ENCODE measurements around the gene CFAP74. TPM values are rescaled to one million over a fixed set of nuclear protein-coding genes. Genes with fewer than 3 reads are reported as not detected.

Gene CFAP74
- total and polyA plus RNA-seq, 11 donors = 0.03 to 0.33 (median 0.07) TPM; not detected in 8

DNA sequence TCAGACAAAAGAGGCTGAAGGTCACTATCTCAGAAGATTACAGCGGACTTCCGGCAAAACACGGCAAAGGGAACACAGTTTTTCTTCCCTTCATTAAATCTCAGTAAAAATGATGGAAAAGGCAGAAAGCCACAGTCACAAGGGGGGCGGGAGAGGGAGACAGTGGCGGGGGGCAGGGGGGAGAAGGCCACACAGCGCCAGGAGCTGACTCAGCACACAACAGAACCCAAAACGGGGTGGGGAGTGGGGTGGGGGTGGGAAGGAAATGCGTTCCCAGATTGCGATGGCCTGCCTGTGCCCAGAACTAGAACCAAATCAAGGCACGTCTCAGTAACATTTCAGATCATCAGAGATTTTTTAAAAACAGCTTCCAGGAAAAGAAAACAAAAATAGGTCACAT, 13.4 kb downstream of the CFAP74 start:
- TF ChIP-seq, protein P1, sequence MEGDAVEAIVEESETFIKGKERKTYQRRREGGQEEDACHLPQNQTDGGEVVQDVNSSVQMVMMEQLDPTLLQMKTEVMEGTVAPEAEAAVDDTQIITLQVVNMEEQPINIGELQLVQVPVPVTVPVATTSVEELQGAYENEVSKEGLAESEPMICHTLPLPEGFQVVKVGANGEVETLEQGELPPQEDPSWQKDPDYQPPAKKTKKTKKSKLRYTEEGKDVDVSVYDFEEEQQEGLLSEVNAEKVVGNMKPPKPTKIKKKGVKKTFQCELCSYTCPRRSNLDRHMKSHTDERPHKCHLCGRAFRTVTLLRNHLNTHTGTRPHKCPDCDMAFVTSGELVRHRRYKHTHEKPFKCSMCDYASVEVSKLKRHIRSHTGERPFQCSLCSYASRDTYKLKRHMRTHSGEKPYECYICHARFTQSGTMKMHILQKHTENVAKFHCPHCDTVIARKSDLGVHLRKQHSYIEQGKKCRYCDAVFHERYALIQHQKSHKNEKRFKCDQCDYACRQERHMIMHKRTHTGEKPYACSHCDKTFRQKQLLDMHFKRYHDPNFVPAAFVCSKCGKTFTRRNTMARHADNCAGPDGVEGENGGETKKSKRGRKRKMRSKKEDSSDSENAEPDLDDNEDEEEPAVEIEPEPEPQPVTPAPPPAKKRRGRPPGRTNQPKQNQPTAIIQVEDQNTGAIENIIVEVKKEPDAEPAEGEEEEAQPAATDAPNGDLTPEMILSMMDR (IDR thresholded peaks at IDR 0.05) = no peak
- TF ChIP-seq POLR2A (IDR thresholded peaks at IDR 0.05) = no peak
- peak in 3 of 5 donors; percentile 44 to 58 (median 54) for DNase-seq
- peak in 2 of 4 donors; percentile 67 to 79 for ATAC-seq
- Histone ChIP-seq H3K27ac (peak overlapping the region in 11 of 12 donors; percentile 47 to 82 (median 64)), H3K4me1 (peaks cover 0 to 22% (median 6%) of the 10 kb centered on the region in 12 donors), H3K27me3 (peaks cover 0 to 23% (median 5%) of the 10 kb centered on the region in 9 donors), H3K4me3 (no peak overlapping the region), H3K9me3 (no peaks in the 10 kb centered on the region), H3K36me3 (no peaks in the 10 kb centered on the region)
- WGBS, 4 donors = 34 to 51% (median 41%) methylated on average over 10 of the region's 10 CpGs
- intact Hi-C loops (cut with DNase I) = no loop called here

DNA sequence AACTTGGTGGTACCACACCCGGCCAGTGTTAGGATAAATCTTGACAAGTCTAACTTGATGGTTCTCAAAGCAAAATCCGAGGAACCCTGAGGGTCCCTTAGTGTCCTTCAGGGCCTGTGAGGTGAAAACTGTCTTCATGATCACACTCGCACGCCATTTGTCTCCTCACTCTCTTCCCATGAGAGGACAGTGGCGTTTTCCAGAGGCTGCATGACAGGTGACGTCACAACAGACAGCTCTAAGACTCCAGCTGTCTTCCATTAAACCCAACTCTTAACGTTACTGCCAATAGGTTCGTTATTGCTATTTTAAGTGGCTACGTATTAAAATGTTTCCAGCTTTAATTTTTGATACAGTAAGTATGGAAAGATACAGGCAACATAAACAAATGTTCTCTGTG, 13.8 kb downstream of the CFAP74 start:
- Histone ChIP-seq H3K27me3 (peaks cover 0 to 23% (median 5%) of the 10 kb centered on the region in 9 donors), H3K4me1 (peaks cover 0 to 22% (median 6%) of the 10 kb centered on the region in 12 donors)
- WGBS, 4 donors = 55 to 64% (median 62%) methylated on average over 9 of the region's 9 CpGs

DNA sequence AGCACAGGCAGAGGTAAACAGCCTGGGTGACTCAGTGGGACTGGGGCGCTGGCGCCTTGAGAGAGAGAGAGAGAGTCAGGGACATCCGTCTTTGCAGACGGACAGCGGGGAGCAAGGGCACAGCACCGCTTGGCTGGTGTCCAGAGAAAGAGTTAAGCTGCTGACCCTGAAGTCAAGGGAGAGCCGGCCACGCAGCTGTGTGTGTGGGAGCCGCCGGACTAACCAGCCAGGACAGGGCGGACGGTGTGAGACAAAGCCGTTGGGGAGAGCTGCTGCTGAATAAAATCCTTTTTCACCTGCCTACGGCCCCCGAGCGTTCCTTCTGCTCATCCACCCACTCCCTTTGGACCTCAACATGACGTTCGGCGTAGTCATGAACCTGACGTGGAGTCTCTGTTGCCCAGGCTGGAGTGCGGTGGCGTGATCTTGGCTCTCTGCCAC, 14.5 kb downstream of the CFAP74 start:
- DNase-seq = peak in 4 of 5 donors; percentile 48 to 67 (median 64)
- H3K27me3 ChIP-seq = peaks cover 0 to 18% (median 5%) of the 10 kb centered on the region in 9 donors

More for the DNA sequence above, 13.8 kb downstream of the CFAP74 start:
- H3K4me3 ChIP-seq = no peak overlapping the region
- peak overlapping the region; percentile 47 to 82 (median 62) for H3K27ac ChIP-seq
- TF ChIP-seq POLR2A (IDR thresholded peaks at IDR 0.05) = no peak
- TF ChIP-seq, protein P1 (IDR thresholded peaks at IDR 0.05) = no peak
- no peaks in the 10 kb centered on the region for H3K36me3 ChIP-seq
- peak in 2 of 4 donors; percentile 62 to 70 for ATAC-seq
- H3K9me3 ChIP-seq = no peaks in the 10 kb centered on the region
- intact Hi-C loops (cut with DNase I) = no loop called here
- peak in 1 of 5 donors; percentile 28 for DNase-seq

More for the DNA sequence above, 14.5 kb downstream of the CFAP74 start:
- intact Hi-C loops (cut with DNase I) = no loop called here
- peak; percentile 22 to 72 (median 46) for ATAC-seq
- Histone ChIP-seq H3K4me1 (peaks cover 0 to 22% (median 6%) of the 10 kb centered on the region in 12 donors), H3K36me3 (no peaks in the 10 kb centered on the region), H3K9me3 (no peaks in the 10 kb centered on the region), H3K27ac (peak overlapping the region in 11 of 12 donors; percentile 47 to 82 (median 60)), H3K4me3 (no peak overlapping the region)
- no peak for TF ChIP-seq POLR2A (IDR thresholded peaks at IDR 0.05)
- TF ChIP-seq, protein P1 (IDR thresholded peaks at IDR 0.05) = no peak
- 27 to 49% (median 36%) methylated on average over 22 of the region's 22 CpGs for WGBS, 4 donors

Data from heart left ventricle (tissue), 16 donors.